H9 (cell line): Measurements from ENCODE around the gene MLLT3. TPM values are rescaled to one million over a fixed set of nuclear protein-coding genes. Genes with fewer than 3 reads are reported as not detected.

Experiments used
- DNase-seq: peaks from one replicate; pipeline ENCODE4 v3.0.0-alpha.2; 2017
- H2AFZ ChIP-seq: one replicate; pipeline ENCODE4 v1.6.1; 2013; ENCODE audit warnings: mild to moderate bottlenecking, low read length, control low read depth, moderate library complexity
- H2AK5ac ChIP-seq: 2 replicates; pipeline ENCODE4 v1.6.1; 2013; ENCODE audit warnings: low read length, control low read depth, mixed read lengths; ENCODE audit not compliant: insufficient read length
- H2BK120ac ChIP-seq: one replicate; pipeline ENCODE4 v1.6.1; 2013; ENCODE audit warnings: low read depth, mild to moderate bottlenecking, low read length, control low read depth, inconsistent platforms; ENCODE audit not compliant: poor library complexity, severe bottlenecking
- H2BK12ac ChIP-seq: 2 replicates; pipeline ENCODE4 v1.6.1; 2013; ENCODE audit warnings: low read length, control low read depth, mixed read lengths, low read depth; ENCODE audit not compliant: insufficient read length
- H2BK15ac ChIP-seq: 2 replicates; pipeline ENCODE4 v1.6.1; 2013; ENCODE audit warnings: low read depth, low read length, control low read depth
- H2BK20ac ChIP-seq: one replicate; pipeline ENCODE4 v1.6.1; 2013; ENCODE audit warnings: low read depth, mild to moderate bottlenecking, low read length, control low read depth, inconsistent platforms; ENCODE audit not compliant: poor library complexity, severe bottlenecking
- H2BK5ac ChIP-seq: 2 replicates; pipeline ENCODE4 v1.6.1; 2013; ENCODE audit warnings: low read length, control low read depth, mixed read lengths; ENCODE audit not compliant: insufficient read length
- H3K14ac ChIP-seq: 2 replicates; pipeline ENCODE4 v1.6.1; 2013; ENCODE audit warnings: low read length, control low read depth; ENCODE audit not compliant: insufficient read depth
- H3K18ac ChIP-seq: 2 replicates; pipeline ENCODE4 v1.6.1; 2013; ENCODE audit warnings: low read depth, mild to moderate bottlenecking, mixed read lengths, low read length, control low read depth; ENCODE audit not compliant: insufficient read length
- H3K23ac ChIP-seq: 2 replicates; pipeline ENCODE4 v1.6.1; 2013; ENCODE audit warnings: low read length, control low read depth, mixed read lengths, low read depth; ENCODE audit not compliant: insufficient read length
- H3K23me2 ChIP-seq: 2 replicates; pipeline ENCODE4 v1.6.1; 2013; ENCODE audit warnings: low read depth, mild to moderate bottlenecking, mixed read lengths, low read length, control low read depth; ENCODE audit not compliant: insufficient read length, poor library complexity, severe bottlenecking
- H3K27ac ChIP-seq: 2 replicates; pipeline ENCODE4 v1.5.1; 2013; ENCODE audit warnings: low read length, control low read depth, mixed read lengths, low read depth; ENCODE audit not compliant: insufficient read length
- H3K27me3 ChIP-seq: 2 replicates; pipeline ENCODE4 v1.6.1; 2013; ENCODE audit warnings: low read length, control low read depth, inconsistent platforms; ENCODE audit not compliant: insufficient read depth
- H3K4ac ChIP-seq: 2 replicates; pipeline ENCODE4 v1.6.1; 2013; ENCODE audit warnings: low read depth, mild to moderate bottlenecking, control low read depth, inconsistent platforms, low read length, moderate library complexity
- H3K4me1 ChIP-seq: 2 replicates; pipeline ENCODE4 v1.6.1; 2013; ENCODE audit warnings: low read length, control low read depth, inconsistent platforms; ENCODE audit not compliant: insufficient read depth
- H3K4me2 ChIP-seq: 2 replicates; pipeline ENCODE4 v1.6.1; 2013; ENCODE audit warnings: low read length, control low read depth, mixed read lengths; ENCODE audit not compliant: insufficient read length, insufficient read depth
- H3K56ac ChIP-seq: 2 replicates; pipeline ENCODE4 v1.6.1; 2013; ENCODE audit warnings: low read depth, mild to moderate bottlenecking, mixed read lengths, low read length, control low read depth; ENCODE audit not compliant: insufficient read length
- H3K79me1 ChIP-seq: 2 replicates; pipeline ENCODE4 v1.6.1; 2013; ENCODE audit warnings: low read depth, mild to moderate bottlenecking, moderate library complexity, low read length, control low read depth, inconsistent platforms; ENCODE audit not compliant: insufficient read depth, poor library complexity, severe bottlenecking
- H3K79me2 ChIP-seq: 2 replicates; pipeline ENCODE4 v1.6.1; 2013; ENCODE audit warnings: low read length, control low read depth, inconsistent platforms; ENCODE audit not compliant: insufficient read depth
- H3K9ac ChIP-seq: 2 replicates; pipeline ENCODE4 v1.6.1; 2013; ENCODE audit warnings: low read length, control low read depth, mixed read lengths; ENCODE audit not compliant: insufficient read length; ENCODE audit errors: extremely low read depth
- H3K9me3 ChIP-seq: one replicate; pipeline ENCODE4 v1.6.1; 2013; ENCODE audit warnings: low read depth, low read length, inconsistent platforms; ENCODE audit not compliant: control insufficient read depth
- H3T11ph ChIP-seq: one replicate; pipeline ENCODE4 v1.6.1; 2013; ENCODE audit warnings: mild to moderate bottlenecking, low read length, control low read depth, inconsistent platforms
- H4K20me1 ChIP-seq: one replicate; pipeline ENCODE4 v1.6.1; 2013; ENCODE audit not compliant: control insufficient read depth, insufficient read length, insufficient read depth
- H4K5ac ChIP-seq: 2 replicates; pipeline ENCODE4 v1.6.1; 2013; ENCODE audit warnings: low read depth, mild to moderate bottlenecking, mixed read lengths, low read length, control low read depth; ENCODE audit not compliant: insufficient read length
- H4K8ac ChIP-seq: replicated peaks from 2 replicates; pipeline ENCODE4 v1.6.1; 2013; ENCODE audit warnings: low read length, control low read depth, mixed read lengths, low read depth; ENCODE audit not compliant: insufficient read length
- H4K91ac ChIP-seq: 2 replicates; pipeline ENCODE4 v1.6.1; 2013; ENCODE audit warnings: low read depth, mild to moderate bottlenecking, moderate library complexity, mixed read lengths, low read length, control low read depth; ENCODE audit not compliant: insufficient read length
- H3K27ac Mint-ChIP-seq, 3 experiments: 2 replicates in 2 of 3; 3 replicates in 1 of 3; pipeline ENCODE4 v1.8.0; 2020 to 2021; ENCODE audit warnings: mixed read lengths in 3 of 3, mild to moderate bottlenecking in 1 of 3, moderate library complexity in 1 of 3
- H3K27me3 Mint-ChIP-seq: 2 replicates; pipeline ENCODE4 v1.8.0; 2021; ENCODE audit warnings: low read depth, mild to moderate bottlenecking, moderate library complexity, mixed read lengths
- H3K36me3 Mint-ChIP-seq, 3 experiments: 2 replicates in 2 of 3; 3 replicates in 1 of 3; pipeline ENCODE4 v1.8.0; 2020 to 2021; ENCODE audit warnings: low read depth in 3 of 3, mixed read lengths in 3 of 3; ENCODE audit not compliant: insufficient read depth in 1 of 3
- H3K4me1 Mint-ChIP-seq, 2 experiments: 2 replicates each; pipeline ENCODE4 v1.8.0; 2020; ENCODE audit warnings: mixed read lengths in 2 of 2
- H3K4me3 Mint-ChIP-seq, 2 experiments: 2 replicates in 1 of 2; 3 replicates in 1 of 2; pipeline ENCODE4 v1.8.0; 2020 to 2021; ENCODE audit warnings: mild to moderate bottlenecking in 2 of 2, mixed read lengths in 2 of 2, moderate library complexity in 1 of 2
- H3K9me3 Mint-ChIP-seq, 2 experiments: 2 replicates in 1 of 2; 3 replicates in 1 of 2; pipeline ENCODE4 v1.8.0; 2020; ENCODE audit warnings: mild to moderate bottlenecking in 2 of 2, mixed read lengths in 2 of 2, moderate library complexity in 1 of 2
- CTCF ChIP-seq: fragments of 200-600 bp; sonication (generic); conservative IDR thresholded peaks from 3 replicates; pipeline ENCODE4 v1.8.0; 2021; ENCODE audit warnings: antibody characterized with exemption, mild to moderate bottlenecking
- WGBS: extraction: QIAGEN DNeasy Blood & Tissue Kit; methylation state at CpG from one replicate; pipeline ENCODE4 v1.1.7; 2013; ENCODE audit warnings: missing lambda C conversion rate, low lambda C conversion rate, mixed read lengths; ENCODE audit not compliant: insufficient read length; ENCODE audit errors: extremely low coverage; 5-methylcytosine and 5-hydroxymethylcytosine counted together
- total RNA-seq: library from RNA; stranded (reverse); gene quantifications from 2 replicates; pipeline ENCODE4 v1.2.1, GENCODE V29; 2021

The MLLT3 gene
- total RNA-seq, 1 experiment from 2014 or later: 3.9 TPM

- Histone ChIP-seq H2AK5ac (no peak overlapping the region), H3K56ac (no peak overlapping the region), H3K4me2 (no peak overlapping the region), H3K4me1 (no peaks in the 10 kb centered on the region), H3K14ac (no peak overlapping the region), H2BK5ac (no peak overlapping the region), H3K79me2 (no peaks in the 10 kb centered on the region), H2BK15ac (no peak overlapping the region), H3T11ph (no peak overlapping the region), H3K23me2 (no peaks in the 10 kb centered on the region), H2BK120ac (no peak overlapping the region), H3K27me3 (no peaks in the 10 kb centered on the region; the same call in 1 of the 2 replicates), H4K8ac (no peak overlapping the region), H3K79me1 (no peaks in the 10 kb centered on the region), H3K23ac (no peak overlapping the region), H3K27ac (no peak overlapping the region), H3K4ac (no peak overlapping the region), H3K9me3 (no peaks in the 10 kb centered on the region), H4K20me1 (no peaks in the 10 kb centered on the region), H3K18ac (no peak overlapping the region), H3K9ac (no peak overlapping the region), H4K5ac (no peak overlapping the region), H4K91ac (no peak overlapping the region), H2BK20ac (no peak overlapping the region), H2BK12ac (no peak overlapping the region), H2AFZ (no peak overlapping the region)
- no peak overlapping the region for H3K27ac Mint-ChIP-seq
- whole genome bisulfite sequencing: no CpG with 5 or more reads among the region's 3 CpGs
- no peak for TF ChIP-seq CTCF
- no peaks in the 10 kb centered on the region for H3K27me3 Mint-ChIP-seq
- no peak for DNase-seq
- H3K36me3 Mint-ChIP-seq: no peaks in the 10 kb centered on the region
- no peak overlapping the region for H3K4me3 Mint-ChIP-seq
- no peaks in the 10 kb centered on the region; a peak in 1 of 5 replicates for H3K9me3 Mint-ChIP-seq
- peaks cover 6 to 12% of the 10 kb centered on the region in 2 experiments for H3K4me1 Mint-ChIP-seq
Observed at GRCh38 chr9:20361656-20362570, 260.4 kb downstream of the MLLT3 start.
